A549 (cell line): Measurements from ENCODE around the gene TCF25. TPM values are rescaled to one million over a fixed set of nuclear protein-coding genes. Genes with fewer than 3 reads are reported as not detected.

Source experiments
- ATAC-seq, 2 experiments: fragments of 200-7000 bp in 1 of 2; fragments of >200 bp in 1 of 2; cut with Nextera tagmentation in 1 of 2; cut with Tn5 transposase in 1 of 2; 3 replicates each; pipeline versions ENCODE4 v1.8.0 to v1.9.1; 2018 to 2020; ENCODE audit warnings: mild to moderate bottlenecking in 1 of 2, moderate library complexity in 1 of 2
- CTCF ChIA-PET: fragments of 300-600 bp; sonication (Branson Sonifier 250); formaldehyde crosslinking; extraction: SDS; loops from one replicate; lab custom pipeline; 2021; ENCODE audit warnings: antibody characterized with exemption, inconsistent platforms; lab: Yijun Ruan, JAX
- POLR2A ChIA-PET: fragments of 350-600 bp; formaldehyde crosslinking; extraction: SDS; loops from one replicate; lab custom pipeline; 2021; ENCODE audit warnings: antibody characterized with exemption, inconsistent platforms; lab: Yijun Ruan, JAX
- DNase-seq, 2 experiments: peaks; one replicate each; pipeline versions ENCODE4 v3.0.0 to v3.0.0-alpha.2; 2011 to 2016; ENCODE audit warnings: low read depth in 1 of 2, low spot score in 1 of 2
- FAIRE-seq: peaks from 2 replicates; lab custom pipeline; 2011; peaks lifted over from hg19 to GRCh38; lab: Jason Lieb, UNC
- H3K27ac ChIP-seq, 2 experiments: fragments of >200 bp; sonication (Bioruptor Twin); formaldehyde crosslinking; 3 replicates each; pipeline ENCODE4 v1.5.1; 2016 to 2017
- H3K4me1 ChIP-seq: fragments of >200 bp; sonication (Bioruptor Twin); formaldehyde crosslinking; 3 replicates; pipeline ENCODE4 v1.6.1; 2016
- H3K4me2 ChIP-seq: fragments of >200 bp; sonication (Bioruptor Twin); formaldehyde crosslinking; 3 replicates; pipeline ENCODE4 v1.6.1; 2016
- H3K4me3 ChIP-seq: fragments of >200 bp; sonication (Bioruptor Twin); formaldehyde crosslinking; 3 replicates; pipeline ENCODE4 v1.5.1; 2016
- H3K9me3 ChIP-seq: fragments of >200 bp; sonication (Bioruptor Twin); formaldehyde crosslinking; 3 replicates; pipeline ENCODE4 v1.6.1; 2016
- BCL3 ChIP-seq: fragments of >200 bp; sonication (Bioruptor Twin); formaldehyde crosslinking; IDR thresholded peaks from 3 replicates; pipeline ENCODE4 v1.6.1; 2016
- BHLHE40 ChIP-seq: IDR thresholded peaks from 2 replicates; pipeline ENCODE4 v1.6.1; 2012; ENCODE audit warnings: low read depth, low read length, inconsistent platforms
- EHMT2 ChIP-seq: fragments of 200-600 bp; sonication (generic); IDR thresholded peaks from 2 replicates; pipeline ENCODE4 v1.6.1; 2016; ENCODE audit warnings: antibody characterized with exemption, low read depth, mild to moderate bottlenecking, moderate library complexity
- ELK1 ChIP-seq: fragments of 150-350 bp; IDR thresholded peaks from 2 replicates; pipeline ENCODE4 v1.6.1; 2014; ENCODE audit warnings: low read depth, mild to moderate bottlenecking, low read length
- HDAC2 ChIP-seq: fragments of 200-600 bp; sonication (generic); IDR thresholded peaks from 2 replicates; pipeline ENCODE4 v1.6.1; 2016
- HES2 ChIP-seq: fragments of >200 bp; sonication (Bioruptor Twin); formaldehyde crosslinking; IDR thresholded peaks from 2 replicates; pipeline ENCODE4 v1.6.1; 2016
- HOXB13 ChIP-seq: fragments of 250-450 bp; sonication (Bioruptor Pico); IDR thresholded peaks from 2 replicates; pipeline ENCODE4 v1.5.0; 2020; ENCODE audit warnings: low read depth, mild to moderate bottlenecking, moderate library complexity
- HOXB5 ChIP-seq: fragments of 250-450 bp; sonication (Bioruptor Pico); IDR thresholded peaks from 2 replicates; pipeline ENCODE4 v1.5.0; 2020; ENCODE audit warnings: mild to moderate bottlenecking, moderate library complexity
- JUN ChIP-seq, 2 experiments: fragments of >200 bp; sonication (Bioruptor Twin); formaldehyde crosslinking; IDR thresholded peaks; 2 replicates in 1 of 2; 3 replicates in 1 of 2; pipeline ENCODE4 v1.6.1; 2016 to 2017
- MYC ChIP-seq: IDR thresholded peaks from 2 replicates; pipeline ENCODE4 v1.6.1; 2012; ENCODE audit warnings: mild to moderate bottlenecking, inconsistent platforms, low read length, improper control_type of control experiment, borderline replicate concordance
- NFE2L2 ChIP-seq: fragments of 150-350 bp; conservative IDR thresholded peaks from 2 replicates; pipeline ENCODE4 v1.6.1; 2014; ENCODE audit warnings: low read length
- PBX3 ChIP-seq: IDR thresholded peaks from 2 replicates; pipeline ENCODE4 v1.6.1; 2012
- PHF8 ChIP-seq: fragments of 200-600 bp; sonication (generic); IDR thresholded peaks from 2 replicates; pipeline ENCODE4 v1.6.1; 2016; ENCODE audit warnings: low read depth, mild to moderate bottlenecking, antibody characterized with exemption, moderate library complexity, borderline replicate concordance
- POLR2A ChIP-seq: IDR thresholded peaks from 2 replicates; pipeline ENCODE4 v1.6.1; 2012; ENCODE audit warnings: mild to moderate bottlenecking, low read length
- RCOR1 ChIP-seq: fragments of 150-350 bp; IDR thresholded peaks from 2 replicates; pipeline ENCODE4 v1.6.1; 2014; ENCODE audit warnings: antibody characterized with exemption, low read length, low read depth
- RFX5 ChIP-seq: fragments of 450-650 bp; IDR thresholded peaks from 2 replicates; pipeline ENCODE4 v1.7.1; 2014; ENCODE audit warnings: antibody characterized with exemption, mild to moderate bottlenecking, moderate library complexity
- RNF2 ChIP-seq: fragments of 200-600 bp; sonication (generic); IDR thresholded peaks from 2 replicates; pipeline ENCODE4 v1.6.1; 2016; ENCODE audit warnings: low read depth, mild to moderate bottlenecking, antibody characterized with exemption, moderate library complexity, borderline replicate concordance
- SMC3 ChIP-seq: fragments of >200 bp; sonication (Bioruptor Twin); formaldehyde crosslinking; IDR thresholded peaks from 3 replicates; pipeline ENCODE4 v1.6.1; 2018; ENCODE audit warnings: inconsistent platforms
- SREBF2 ChIP-seq: fragments of 450-650 bp; IDR thresholded peaks from 2 replicates; pipeline ENCODE4 v1.6.1; 2014; ENCODE audit warnings: mild to moderate bottlenecking, moderate library complexity
- TP53 ChIP-seq: fragments of 250-450 bp; sonication (Bioruptor Pico); IDR thresholded peaks from 2 replicates; pipeline ENCODE4 v1.5.0; 2021; ENCODE audit warnings: mild to moderate bottlenecking, moderate library complexity
- ZFP36 ChIP-seq: fragments of 450-650 bp; IDR thresholded peaks from 2 replicates; pipeline ENCODE4 v1.6.1; 2014; ENCODE audit warnings: borderline replicate concordance; ENCODE audit not compliant: partially characterized antibody
- WGBS: methylation state at CpG from one replicate; pipeline ENCODE4 v1.1.6; 2017; ENCODE audit errors: missing lambda C conversion rate; 5-methylcytosine and 5-hydroxymethylcytosine counted together
- polyA plus RNA-seq, 4 experiments: library from polyadenylated mRNA; depleted of rRNA in 3 of 4; stranded (reverse); fragments of >200 nt; fragmentation: RNase III in 1 of 4; extraction: RNeasy Plus Mini Kit Qiagen cat#74134 plus additional on column Dnase treatment in 1 of 4; gene quantifications; 2 replicates in 3 of 4; 3 replicates in 1 of 4; pipeline ENCODE4 v1.2.3, GENCODE V29; 2011 to 2017

TCF25 gene
- polyA plus RNA-seq, 2 of the 4 experiments (the other 2 are of a cell fraction) = 125 TPM

- WGBS = 98% methylated on average over 12 of the region's 12 CpGs
- POLR2A ChIA-PET = no interaction called here
- no peak for ATAC-seq
Observed at GRCh38 chr16:89952049-89952448, 78.7 kb downstream of the TCF25 start.

GRCh38 chr16:89952551-89952950 lies 79.2 kb downstream of the TCF25 start:
- peaks cover 9% of the 10 kb centered on the region; the same call in 2 of the 3 replicates for H3K4me1 ChIP-seq
- POLR2A ChIA-PET = no interaction called here
- H3K4me3 ChIP-seq = no peak overlapping the region
- FAIRE-seq (no peak), ATAC-seq (no peak), DNase-seq (no peak)
- TF ChIP-seq EHMT2 (no peak), BCL3 (no peak), HDAC2 (no peak), ELK1 (no peak), RCOR1 (no peak), NFE2L2 (no peak), SMC3 (no peak), RNF2 (no peak), PHF8 (no peak), JUN (IDR thresholded peaks at IDR 0.05) (no peak), HOXB5 (CRISPR knock-in tag) (no peak), TP53 (CRISPR knock-in tag) (no peak), MYC (no peak), BHLHE40 (no peak), HES2 (no peak), SREBF2 (no peak), RFX5 (no peak), PBX3 (no peak), HOXB13 (CRISPR knock-in tag) (no peak), ZFP36 (no peak)
- 88% methylated on average over 6 of the region's 6 CpGs for WGBS
- H3K27ac ChIP-seq = no peak overlapping the region
- no peak overlapping the region for H3K4me2 ChIP-seq
- H3K9me3 ChIP-seq = no peaks in the 10 kb centered on the region
- CTCF ChIA-PET = interaction anchor here (0.6 kb wide), 1 partner anchor 478 kb away, joined by 3 read pairs; no protein-coding TSS in a partner anchor

More at GRCh38 chr16:89952049-89952448, 78.7 kb downstream of the TCF25 start:
- Histone ChIP-seq H3K9me3 (no peaks in the 10 kb centered on the region), H3K4me3 (no peak overlapping the region), H3K4me2 (no peak overlapping the region), H3K4me1 (peaks cover 11% of the 10 kb centered on the region; the same call in 2 of the 3 replicates), H3K27ac (no peak overlapping the region)
- FAIRE-seq (no peak), DNase-seq (no peak)
- TF ChIP-seq RCOR1 = no peak
- TF ChIP-seq POLR2A = no peak
- CTCF ChIA-PET = interaction anchor here (1.1 kb wide), 1 partner anchor 12 kb away, joined by 4 read pairs; no protein-coding TSS in a partner anchor
